Measurements from ENCODE around the gene FAM20A.
A peak's percentile ranks its signal among the peaks of the same experiment; 100 is the strongest.

FAM20A gene

GRCh38 chr17:68612923-68613292 is 11.7 kb upstream of the FAM20A start:
- no peak overlapping the region for H2AFZ ChIP-seq (ENCODE audit: low read depth, low read length)
- no peak overlapping the region for H3K9ac ChIP-seq (ENCODE audit: low read length)
- no peaks in the 10 kb centered on the region for H4K20me1 ChIP-seq (ENCODE audit: insufficient read depth, low read length)
- no peaks in the 10 kb centered on the region for H3K36me3 ChIP-seq (replicated peaks; ENCODE audit: low read depth, low read length)
- TF ChIP-seq EZH2phosphoT487 (IDR thresholded peaks at IDR 0.05; ENCODE audit: low read depth) (no peak), CTCF (IDR thresholded peaks at IDR 0.05; ENCODE audit: low read depth, low read length) (no peak)
- no peaks in the 10 kb centered on the region for H3K27me3 ChIP-seq (ENCODE audit: low read depth, low read length)
- H3K4me3 ChIP-seq (ENCODE audit: low read length), result no peak overlapping the region
- no peaks in the 10 kb centered on the region for H3K79me2 ChIP-seq (ENCODE audit: low read length)
- H3K4me1 ChIP-seq (ENCODE audit: low read length), result peaks cover 12% of the 10 kb centered on the region
- no peak overlapping the region for H3K4me2 ChIP-seq (ENCODE audit: low read length)
- peaks cover 22% of the 10 kb centered on the region for H3K9me3 ChIP-seq (ENCODE audit: insufficient read depth, low read length)
- H3K27ac ChIP-seq (ENCODE audit: low read length), result no peak overlapping the region

DNA sequence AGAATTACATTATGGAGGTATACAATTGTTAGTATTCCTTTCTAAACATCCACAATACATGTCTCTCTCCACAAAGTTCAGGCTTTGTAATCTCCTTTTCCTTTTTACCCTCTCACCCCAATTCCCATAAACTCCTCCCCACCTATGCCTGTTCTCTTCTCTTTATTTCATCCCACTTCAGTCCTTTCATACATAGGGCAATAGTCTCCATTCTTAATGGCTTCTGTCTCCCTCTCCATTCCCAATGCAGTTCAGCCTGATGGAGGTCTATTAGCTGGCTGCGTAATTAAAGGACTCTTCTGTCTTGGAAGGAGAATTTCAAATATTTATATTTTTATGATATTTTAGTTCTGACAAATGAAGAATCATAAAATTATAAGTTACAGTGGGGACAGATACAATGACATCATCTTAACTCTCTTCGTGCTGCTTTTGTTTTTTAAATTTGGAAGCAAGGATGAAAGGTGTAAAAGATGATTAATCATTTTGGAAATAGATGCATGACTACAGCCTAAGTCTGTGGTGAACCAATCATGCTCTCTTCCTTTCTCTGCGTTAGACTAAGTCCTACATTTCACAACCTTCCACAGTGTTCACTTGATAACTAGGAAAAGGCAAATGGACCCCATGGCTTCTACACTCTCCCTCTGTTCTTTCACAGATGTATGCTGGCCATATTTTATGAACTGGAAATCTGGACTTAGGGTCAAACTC is 11.2 kb upstream of the FAM20A start:
- no peak overlapping the region for H2AFZ ChIP-seq (ENCODE audit: low read depth, low read length)

DNA sequence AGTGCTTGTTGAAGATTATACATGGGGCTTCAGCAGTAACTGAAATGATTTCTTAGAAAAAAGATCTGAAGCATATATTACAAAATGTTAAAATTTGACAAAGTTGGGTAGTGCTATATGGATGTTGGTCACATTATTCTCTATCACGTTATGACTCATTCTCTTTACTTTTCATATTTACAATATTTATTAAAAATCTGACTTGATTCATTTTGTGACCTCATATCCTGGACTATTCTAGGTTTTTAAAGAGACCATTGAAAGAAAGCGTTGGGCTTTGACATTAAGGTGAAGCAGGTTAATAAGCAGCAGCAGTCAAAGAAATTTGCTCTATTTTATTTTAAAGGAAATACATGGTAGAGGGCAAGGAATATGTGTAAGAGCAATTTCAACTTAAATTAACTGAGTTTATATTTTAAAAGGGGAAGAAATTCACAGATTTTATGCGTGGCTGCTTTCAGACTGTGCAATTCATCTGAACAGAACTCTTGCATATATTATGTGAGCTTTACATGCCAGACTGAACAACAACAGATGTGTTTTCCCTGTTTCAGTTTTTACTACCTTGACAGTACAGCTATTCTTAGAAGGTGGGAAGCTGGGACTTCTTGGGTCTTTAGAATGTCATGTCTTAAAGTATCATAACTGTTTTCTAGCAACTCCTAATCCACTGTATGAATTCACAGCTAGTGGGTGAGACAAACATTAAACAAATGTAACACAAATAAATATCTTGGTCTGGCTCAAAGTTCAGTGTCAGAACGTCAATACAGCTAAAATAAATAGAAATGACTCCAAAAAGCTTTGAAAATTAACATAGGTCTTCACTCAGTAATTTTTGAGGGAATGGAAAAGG is 10.4 kb upstream of the FAM20A start:
- Histone ChIP-seq H3K27ac (ENCODE audit: low read length) (no peak overlapping the region), H3K36me3 (replicated peaks; ENCODE audit: low read depth, low read length) (no peaks in the 10 kb centered on the region), H3K4me1 (ENCODE audit: low read length) (peaks cover 12% of the 10 kb centered on the region), H3K79me2 (ENCODE audit: low read length) (no peaks in the 10 kb centered on the region), H3K4me2 (ENCODE audit: low read length) (0 out of 2 replicates have a peak overlapping the region, but pooled peaks have one; percentile 13), H3K4me3 (ENCODE audit: low read length) (no peak overlapping the region), H2AFZ (ENCODE audit: low read depth, low read length) (no peak overlapping the region), H4K20me1 (ENCODE audit: insufficient read depth, low read length) (no peaks in the 10 kb centered on the region), H3K9me3 (ENCODE audit: insufficient read depth, low read length) (peaks cover 24% of the 10 kb centered on the region), H3K9ac (ENCODE audit: low read length) (no peak overlapping the region), H3K27me3 (ENCODE audit: low read depth, low read length) (no peaks in the 10 kb centered on the region)
- TF ChIP-seq EZH2phosphoT487 (IDR thresholded peaks at IDR 0.05; ENCODE audit: low read depth), result no peak
- no peak for TF ChIP-seq CTCF (IDR thresholded peaks at IDR 0.05; ENCODE audit: low read depth, low read length)

More for the DNA sequence above, 11.2 kb upstream of the FAM20A start:
- peaks cover 12% of the 10 kb centered on the region for H3K4me1 ChIP-seq (ENCODE audit: low read length)
- no peaks in the 10 kb centered on the region for H3K27me3 ChIP-seq (ENCODE audit: low read depth, low read length)
- H3K9me3 ChIP-seq (ENCODE audit: insufficient read depth, low read length), result peaks cover 24% of the 10 kb centered on the region
- no peak overlapping the region for H3K9ac ChIP-seq (ENCODE audit: low read length)
- H4K20me1 ChIP-seq (ENCODE audit: insufficient read depth, low read length), result no peaks in the 10 kb centered on the region
- no peak for TF ChIP-seq EZH2phosphoT487 (IDR thresholded peaks at IDR 0.05; ENCODE audit: low read depth)
- H3K4me3 ChIP-seq (ENCODE audit: low read length), result no peak overlapping the region
- no peaks in the 10 kb centered on the region for H3K36me3 ChIP-seq (replicated peaks; ENCODE audit: low read depth, low read length)
- H3K79me2 ChIP-seq (ENCODE audit: low read length), result no peaks in the 10 kb centered on the region
- H3K27ac ChIP-seq (ENCODE audit: low read length), result no peak overlapping the region
- no peak overlapping the region for H3K4me2 ChIP-seq (ENCODE audit: low read length)

DNA sequence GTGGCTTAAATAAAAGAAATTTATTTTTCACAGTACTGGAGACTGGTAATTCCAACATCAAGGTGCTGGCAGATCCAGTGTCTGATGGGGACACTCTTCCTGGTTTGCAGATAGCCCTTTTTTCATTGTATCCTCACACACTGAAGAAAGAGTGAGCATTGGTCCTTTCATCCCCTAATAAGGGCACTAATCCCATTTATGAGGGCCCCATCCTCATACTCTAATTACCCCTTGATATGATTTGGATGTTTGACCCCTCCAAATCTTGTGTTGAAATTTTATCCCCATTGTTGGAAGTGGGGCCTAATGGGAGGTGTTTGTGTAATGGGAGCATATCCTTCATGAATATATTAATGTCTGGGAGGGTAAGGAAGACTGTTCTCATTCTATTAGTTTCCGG is 9.4 kb upstream of the FAM20A start:
- Histone ChIP-seq H3K36me3 (replicated peaks; ENCODE audit: low read depth, low read length) (no peaks in the 10 kb centered on the region), H3K4me1 (ENCODE audit: low read length) (peaks cover 12% of the 10 kb centered on the region), H3K79me2 (ENCODE audit: low read length) (no peaks in the 10 kb centered on the region), H3K4me2 (ENCODE audit: low read length) (no peak overlapping the region), H3K27me3 (ENCODE audit: low read depth, low read length) (no peaks in the 10 kb centered on the region), H3K9me3 (ENCODE audit: insufficient read depth, low read length) (peaks cover 24% of the 10 kb centered on the region), H3K27ac (ENCODE audit: low read length) (no peak overlapping the region), H3K4me3 (ENCODE audit: low read length) (no peak overlapping the region), H2AFZ (ENCODE audit: low read depth, low read length) (no peak overlapping the region), H3K9ac (ENCODE audit: low read length) (no peak overlapping the region), H4K20me1 (ENCODE audit: insufficient read depth, low read length) (no peaks in the 10 kb centered on the region)
- TF ChIP-seq EZH2phosphoT487 (IDR thresholded peaks at IDR 0.05; ENCODE audit: low read depth) (no peak), CTCF (IDR thresholded peaks at IDR 0.05; ENCODE audit: low read depth, low read length) (no peak)

Measured in OCI-LY3 (cell line).